SH-SY5Y (cell line): ENCODE results near the gene ZNF655.

ENCODE experiments used
- GATA2 ChIP-seq: IDR thresholded peaks from 2 replicates; pipeline ENCODE4 v1.6.1; 2011; ENCODE audit warnings: mild to moderate bottlenecking, low read depth, low read length
- GATA3 ChIP-seq: IDR thresholded peaks from 2 replicates; pipeline ENCODE4 v1.6.1; 2011; ENCODE audit warnings: low read depth, mild to moderate bottlenecking, low read length, moderate library complexity

Gene ZNF655

GRCh38 chr7:99558306-99559174 lies at the start of gene ZNF655:
Gene ZNF655 (plus strand): TSS chr7:99558642. CDS start chr7:99560560, 1,918 bp downstream.
- no peak for TF ChIP-seq GATA3
- 0 out of 2 replicates have a peak, but pooled peaks have one; percentile 5 for TF ChIP-seq GATA2

- TF ChIP-seq GATA2 = no peak
- TF ChIP-seq GATA3 = no peak
These were observed 44.4 kb upstream of the ZNF655 start for GRCh38 chr7:99514050-99514449.

GRCh38 chr7:99521399-99521798 lies 37.0 kb upstream of the ZNF655 start:
- TF ChIP-seq GATA3 = no peak
- no peak for TF ChIP-seq GATA2

GRCh38 chr7:99525713-99526440 lies 32.6 kb upstream of the ZNF655 start:
- TF ChIP-seq GATA2 (no peak), GATA3 (no peak)

DNA sequence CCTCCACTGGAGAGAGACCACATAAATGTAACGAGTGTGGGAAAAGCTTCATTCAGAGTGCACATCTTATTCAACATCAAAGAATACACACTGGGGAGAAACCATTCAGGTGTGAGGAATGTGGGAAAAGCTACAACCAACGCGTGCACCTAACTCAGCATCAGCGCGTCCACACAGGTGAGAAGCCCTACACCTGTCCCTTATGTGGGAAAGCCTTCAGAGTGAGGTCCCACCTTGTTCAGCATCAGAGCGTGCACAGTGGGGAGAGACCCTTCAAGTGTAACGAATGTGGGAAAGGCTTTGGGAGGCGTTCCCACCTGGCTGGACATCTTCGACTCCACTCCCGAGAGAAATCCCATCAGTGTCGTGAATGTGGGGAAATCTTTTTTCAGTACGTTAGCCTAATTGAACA lies 27.1 kb upstream of the ZNF655 start:
- TF ChIP-seq GATA3 = no peak
- TF ChIP-seq GATA2 = no peak

GRCh38 chr7:99535667-99536066 lies 22.8 kb upstream of the ZNF655 start:
- no peak for TF ChIP-seq GATA2
- TF ChIP-seq GATA3 = no peak

DNA sequence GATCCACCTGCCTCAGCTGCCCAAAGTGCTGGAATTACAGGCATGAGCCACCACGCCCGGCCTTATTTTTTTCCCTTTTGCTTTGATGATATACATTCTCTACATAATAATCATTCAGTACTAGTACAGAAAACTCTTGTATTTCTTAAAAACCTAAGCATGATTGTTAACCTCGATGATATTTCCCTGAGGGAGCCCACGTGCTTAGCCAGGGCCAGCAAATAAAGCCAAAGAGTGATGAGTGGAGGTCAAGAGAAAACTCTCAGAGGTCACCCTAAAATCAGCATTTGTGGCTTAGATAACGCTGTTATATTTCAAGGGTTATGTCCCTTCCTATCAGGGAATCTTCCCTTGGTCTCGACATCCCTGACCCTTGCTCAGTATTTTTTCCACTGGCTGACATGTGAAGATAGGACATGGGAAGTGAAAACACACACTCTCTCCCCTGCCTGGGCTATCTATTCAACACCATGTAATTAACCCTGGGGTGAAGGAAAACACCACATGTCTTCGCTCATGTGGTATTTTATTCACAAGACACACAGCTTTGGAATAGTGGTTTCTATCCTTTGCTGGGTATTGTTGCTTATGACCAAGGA lies 19.1 kb upstream of the ZNF655 start:
- TF ChIP-seq GATA2 (no peak), GATA3 (no peak)

DNA sequence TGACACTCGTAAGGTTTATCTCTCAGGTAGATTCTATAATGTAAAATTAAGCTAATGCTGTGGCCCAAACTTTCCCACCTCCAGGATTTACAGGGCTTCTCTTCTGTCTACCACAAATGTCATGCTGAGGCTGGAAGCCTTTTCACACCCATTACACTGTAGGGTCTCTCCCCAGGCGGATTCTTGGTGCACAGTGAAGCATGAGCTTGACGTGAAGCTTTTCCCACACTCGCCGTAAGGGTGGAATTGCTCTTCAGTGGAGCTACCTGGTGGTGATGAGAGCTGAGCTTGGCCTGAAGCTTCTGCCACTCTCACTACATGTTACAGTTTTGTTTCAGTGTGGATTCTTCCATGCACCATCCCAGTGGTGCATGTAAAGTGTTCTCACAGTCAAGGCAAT lies 17.9 kb upstream of the ZNF655 start:
- no peak for TF ChIP-seq GATA2
- no peak for TF ChIP-seq GATA3

DNA sequence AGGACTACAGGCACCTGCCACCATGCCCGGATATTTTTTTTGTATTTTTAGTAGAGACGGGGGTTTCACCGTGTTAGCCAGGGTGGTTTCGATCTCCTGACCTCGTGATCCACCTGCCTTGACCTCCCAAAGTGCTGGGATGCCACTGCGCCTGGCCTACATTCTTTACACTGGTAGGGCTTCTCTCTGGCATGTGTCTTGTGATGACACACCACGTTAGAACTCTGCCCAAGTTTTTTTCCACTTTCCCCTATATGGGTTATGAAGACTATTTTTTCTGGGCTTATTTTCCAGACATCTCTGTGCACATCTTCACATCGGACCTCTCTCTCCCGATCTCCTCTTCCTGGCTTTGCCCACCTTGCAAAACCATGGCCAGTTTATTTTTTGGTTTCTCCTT lies 17.2 kb upstream of the ZNF655 start:
- TF ChIP-seq GATA2 (no peak), GATA3 (no peak)

GRCh38 chr7:99543081-99543671 lies 15.3 kb upstream of the ZNF655 start:
- TF ChIP-seq GATA3 (no peak), GATA2 (no peak)

DNA sequence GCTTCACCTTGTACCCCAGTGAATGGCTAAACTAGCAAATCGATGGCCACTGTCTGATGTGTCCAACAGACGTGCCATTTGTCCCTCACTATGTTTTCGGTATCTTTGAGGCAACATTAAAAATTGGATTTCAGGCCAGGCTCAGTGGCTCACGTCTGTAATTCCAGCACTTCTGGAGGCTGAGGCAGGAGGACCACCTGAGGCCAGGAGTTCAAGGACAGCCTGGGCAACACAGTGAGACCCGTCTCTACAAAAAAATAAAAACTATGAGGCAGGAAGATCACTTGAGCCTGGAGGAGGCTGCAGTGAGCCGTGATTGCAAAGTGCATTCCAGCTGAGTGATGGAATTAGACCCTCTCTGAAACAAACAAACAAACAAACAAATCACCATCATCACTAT lies 14.5 kb upstream of the ZNF655 start:
- TF ChIP-seq GATA2 (no peak), GATA3 (no peak)

- TF ChIP-seq GATA3 (no peak), GATA2 (no peak)
These were observed 7.1 kb upstream of the ZNF655 start for GRCh38 chr7:99551334-99551733.

DNA sequence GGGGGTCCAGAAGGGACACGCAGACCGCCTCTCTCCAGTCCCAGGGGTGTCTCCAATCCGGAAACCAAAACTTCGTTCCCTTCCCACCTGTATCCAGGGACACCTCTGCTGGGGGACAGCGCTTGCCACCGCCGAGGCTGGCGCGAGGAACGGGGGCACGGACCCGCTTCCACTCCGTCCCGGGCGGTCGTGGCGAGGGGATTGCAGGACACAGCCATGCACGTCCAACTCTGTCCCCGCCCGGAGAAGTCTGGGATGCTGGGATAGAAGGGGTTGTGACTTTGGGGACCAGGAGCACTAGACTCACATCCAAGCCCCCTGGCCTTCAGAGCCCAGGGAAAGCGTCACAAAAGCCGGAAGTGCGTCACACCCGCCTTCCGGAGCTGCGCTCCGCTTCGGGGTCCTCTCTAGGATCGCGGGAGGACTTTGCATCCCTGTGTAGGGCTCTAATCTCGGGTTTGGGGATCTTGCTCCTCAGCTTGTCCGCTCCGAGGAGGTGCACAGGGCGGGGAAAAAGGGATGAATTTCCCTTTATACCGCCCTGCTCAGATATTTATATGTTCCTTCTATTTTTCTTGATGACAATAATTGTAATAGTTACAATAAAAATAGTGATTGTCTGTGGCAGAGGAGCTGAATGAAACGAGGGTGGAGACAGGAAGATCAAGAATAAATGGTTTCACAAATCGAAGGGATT lies 6.5 kb upstream of the ZNF655 start, which contains the start of gene FAM200A:
TSS of gene FAM200A (minus strand) at position 348 of the 697 bp plus-strand sequence. CDS start 3,707 bp downstream, outside the sequence.
- TF ChIP-seq GATA2 (peak; percentile 48; the same call in 1 of the 2 replicates), GATA3 (no peak)
